ENCODE measurements around the gene HEMK1. TPM values are rescaled to one million over a fixed set of nuclear protein-coding genes. Genes with fewer than 3 reads are reported as not detected.

The HEMK1 gene
- polyA plus RNA-seq, 2 of the 4 experiments (the other 2 are of a cell fraction), result 4.3 to 4.7 TPM

DNA sequence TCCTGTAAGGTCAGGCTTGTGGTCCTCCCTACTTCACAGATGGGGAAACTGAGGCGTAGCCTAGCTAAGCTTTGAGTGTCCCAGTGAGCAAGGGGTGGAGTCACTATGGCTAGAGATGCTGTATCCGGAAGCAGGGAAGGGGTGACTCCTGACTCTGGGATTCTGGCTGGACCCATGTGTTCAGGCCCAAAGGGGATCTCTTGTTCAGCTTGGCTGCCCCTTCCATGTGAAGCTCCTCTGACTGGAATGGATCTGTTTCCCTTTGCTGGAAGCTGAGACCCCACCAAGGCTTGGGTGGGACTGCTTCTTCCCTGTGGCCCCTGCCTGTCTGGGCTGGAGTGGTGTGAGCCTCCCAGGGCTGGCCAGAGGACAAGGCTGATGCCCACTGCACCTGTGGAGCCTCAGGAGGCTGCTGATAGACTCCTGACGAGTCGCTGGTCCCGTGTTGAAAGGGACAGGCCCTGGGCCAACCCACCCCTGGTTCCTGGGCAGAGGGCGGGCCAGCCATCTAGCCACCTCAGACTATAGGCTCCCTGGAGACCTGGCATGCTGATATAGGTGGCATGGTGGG, 48.7 kb downstream of the HEMK1 start:
- CTCF ChIA-PET, result interaction anchor here (0.6 to 18.5 kb wide), 7 partner anchors 10 to 768 kb away, joined by 3 to 375 read pairs (median 10); partner anchors contain the start of genes C3orf18, HEMK1 and MANF
- no peak for DNase-seq (ENCODE audit: low read depth in 1 of 2, low spot score in 1 of 2)
- no peak for FAIRE-seq
- Histone ChIP-seq H3K9me3 (no peaks in the 10 kb centered on the region), H3K27ac (peak overlapping the region; percentile 91 to 95; a peak in 5 of 6 replicates), H3K4me1 (peaks cover 6% of the 10 kb centered on the region; the same call in 1 of the 3 replicates), H3K4me2 (peak overlapping the region; percentile 86), H3K4me3 (peak overlapping the region; percentile 90)
- 90% methylated on average over 2 of the region's 6 CpGs for WGBS (ENCODE audit: missing lambda C conversion rate)
- TF ChIP-seq NPAS2 (CRISPR knock-in tag; IDR thresholded peaks at IDR 0.05; ENCODE audit: borderline replicate concordance), result no peak
- TF ChIP-seq EP300 (IDR thresholded peaks at IDR 0.05), result no peak
- TF ChIP-seq TFCP2L1 (CRISPR knock-in tag; IDR thresholded peaks at IDR 0.05), result no peak
- no peak for TF ChIP-seq MAFK (IDR thresholded peaks at IDR 0.05; ENCODE audit: partially characterized antibody)
- TF ChIP-seq ZNF302 (CRISPR knock-in tag; IDR thresholded peaks at IDR 0.05), result no peak
- TF ChIP-seq RAD21 (conservative IDR thresholded peaks at IDR 0.05 in 1 of 2, IDR thresholded peaks at IDR 0.05 in 1 of 2), result no peak
- TF ChIP-seq ESRRA (IDR thresholded peaks at IDR 0.05; ENCODE audit: borderline replicate concordance, low read length), result no peak
- TF ChIP-seq, protein P1, sequence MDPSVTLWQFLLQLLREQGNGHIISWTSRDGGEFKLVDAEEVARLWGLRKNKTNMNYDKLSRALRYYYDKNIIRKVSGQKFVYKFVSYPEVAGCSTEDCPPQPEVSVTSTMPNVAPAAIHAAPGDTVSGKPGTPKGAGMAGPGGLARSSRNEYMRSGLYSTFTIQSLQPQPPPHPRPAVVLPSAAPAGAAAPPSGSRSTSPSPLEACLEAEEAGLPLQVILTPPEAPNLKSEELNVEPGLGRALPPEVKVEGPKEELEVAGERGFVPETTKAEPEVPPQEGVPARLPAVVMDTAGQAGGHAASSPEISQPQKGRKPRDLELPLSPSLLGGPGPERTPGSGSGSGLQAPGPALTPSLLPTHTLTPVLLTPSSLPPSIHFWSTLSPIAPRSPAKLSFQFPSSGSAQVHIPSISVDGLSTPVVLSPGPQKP (IDR thresholded peaks at IDR 0.05; ENCODE audit: low read depth, low read length), result no peak
- TF ChIP-seq MAZ (IDR thresholded peaks at IDR 0.05; ENCODE audit: borderline replicate concordance, low read depth, low read length), result no peak
- no peak for ATAC-seq
- POLR2A ChIA-PET, result no interaction called here

DNA sequence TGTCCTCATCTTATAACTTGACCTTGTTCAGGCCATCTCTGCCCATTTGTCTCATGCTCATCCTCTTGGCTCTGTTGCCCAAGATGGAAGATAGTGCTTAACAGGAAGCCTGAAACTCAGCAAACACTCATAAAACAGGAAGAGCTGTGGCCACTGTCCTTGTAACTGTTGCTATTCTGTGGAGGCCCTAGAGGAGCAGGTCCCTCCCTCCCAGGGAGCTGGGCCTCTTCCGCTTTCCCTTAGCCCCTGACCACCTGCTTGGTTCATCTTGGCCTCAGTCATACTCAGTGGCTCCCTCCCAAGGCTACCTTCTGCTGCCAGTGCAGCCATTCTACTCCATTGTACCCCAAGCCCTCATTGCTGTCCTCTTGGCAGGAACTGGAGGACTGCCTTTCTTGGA, 51.1 kb downstream of the HEMK1 start:
- peaks cover 11% of the 10 kb centered on the region; the same call in 1 of the 3 replicates for H3K4me1 ChIP-seq
- CTCF ChIA-PET, result interaction anchor here (0.8 kb wide), 1 partner anchor 48 kb away, joined by 3 read pairs; no protein-coding TSS in a partner anchor

DNA sequence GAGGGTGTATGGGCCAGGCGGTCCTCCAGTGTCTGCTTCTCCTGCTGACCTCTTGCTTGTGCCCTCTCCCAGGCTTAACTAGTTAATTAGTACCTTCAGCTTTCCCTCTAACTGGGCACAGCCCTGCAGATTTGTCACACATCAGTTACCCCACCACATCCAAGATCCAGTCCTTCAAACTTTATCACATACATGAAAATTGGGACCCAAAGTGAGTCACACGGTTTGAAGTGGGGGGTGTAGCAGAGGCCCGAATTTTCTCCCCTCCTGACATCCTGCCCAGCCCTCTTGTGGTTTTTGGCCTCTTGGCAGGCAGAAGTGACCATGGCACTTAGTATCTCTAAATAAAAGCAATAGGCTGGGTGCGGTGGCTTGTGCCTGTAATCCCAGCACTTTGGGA, 51.5 kb downstream of the HEMK1 start:
- WGBS (ENCODE audit: missing lambda C conversion rate), result 65% methylated on average over 4 of the region's 4 CpGs
- H3K4me2 ChIP-seq, result no peak overlapping the region
- H3K9me3 ChIP-seq, result no peaks in the 10 kb centered on the region
- no peak for ATAC-seq
- ChIA-PET CTCF (interaction anchor here (0.8 to 2.0 kb wide), 2 partner anchors 22 to 48 kb away, joined by 3 to 4 read pairs; no protein-coding TSS in a partner anchor), POLR2A (interaction anchor here (0.7 kb wide), 1 partner anchor 764 kb away, joined by 7 read pairs; the partner anchor contains the start of gene MANF)
- H3K27ac ChIP-seq, result no peak overlapping the region
- H3K4me1 ChIP-seq, result peaks cover 11% of the 10 kb centered on the region; the same call in 1 of the 3 replicates
- no peak overlapping the region for H3K4me3 ChIP-seq
- no peak for DNase-seq (ENCODE audit: low read depth in 1 of 2, low spot score in 1 of 2)
- no peak for FAIRE-seq
- no peak for TF ChIP-seq RFX5 (IDR thresholded peaks at IDR 0.05)
- TF ChIP-seq, protein P2, sequence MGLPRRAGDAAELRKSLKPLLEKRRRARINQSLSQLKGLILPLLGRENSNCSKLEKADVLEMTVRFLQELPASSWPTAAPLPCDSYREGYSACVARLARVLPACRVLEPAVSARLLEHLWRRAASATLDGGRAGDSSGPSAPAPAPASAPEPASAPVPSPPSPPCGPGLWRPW (IDR thresholded peaks at IDR 0.05), result no peak
- TF ChIP-seq NR3C1 (IDR thresholded peaks at IDR 0.05), result no peak
- no peak for TF ChIP-seq POLR2A (IDR thresholded peaks at IDR 0.05; ENCODE audit: low read length)
- TF ChIP-seq CHD2 (IDR thresholded peaks at IDR 0.05; ENCODE audit: low read length, partially characterized antibody), result no peak
- TF ChIP-seq RNF2 (IDR thresholded peaks at IDR 0.05; ENCODE audit: borderline replicate concordance, low read depth), result no peak
- TF ChIP-seq KDM1A (IDR thresholded peaks at IDR 0.05; ENCODE audit: low read depth), result no peak
- no peak for TF ChIP-seq ZFP36 (IDR thresholded peaks at IDR 0.05; ENCODE audit: borderline replicate concordance, partially characterized antibody)
- TF ChIP-seq HOXA7 (CRISPR knock-in tag; IDR thresholded peaks at IDR 0.05), result no peak
- no peak for TF ChIP-seq HOXB13 (CRISPR knock-in tag; IDR thresholded peaks at IDR 0.05; ENCODE audit: low read depth)
- TF ChIP-seq RCOR1 (IDR thresholded peaks at IDR 0.05; ENCODE audit: low read depth, low read length), result no peak
- TF ChIP-seq ZNF302 (CRISPR knock-in tag; IDR thresholded peaks at IDR 0.05), result no peak
- TF ChIP-seq NPAS2 (CRISPR knock-in tag; IDR thresholded peaks at IDR 0.05; ENCODE audit: borderline replicate concordance), result no peak
- no peak for TF ChIP-seq EHF (CRISPR knock-in tag; IDR thresholded peaks at IDR 0.05)
- no peak for TF ChIP-seq KDM5A (IDR thresholded peaks at IDR 0.05)
- TF ChIP-seq JUNB (IDR thresholded peaks at IDR 0.05), result no peak

More for the DNA sequence above, 51.1 kb downstream of the HEMK1 start:
- H3K4me2 ChIP-seq, result no peak overlapping the region
- H3K9me3 ChIP-seq, result no peaks in the 10 kb centered on the region
- POLR2A ChIA-PET, result no interaction called here
- no peak for FAIRE-seq
- no peak for ATAC-seq
- no peak for DNase-seq (ENCODE audit: low read depth in 1 of 2, low spot score in 1 of 2)
- 91% methylated on average over 1 of the region's 1 CpG for WGBS (ENCODE audit: missing lambda C conversion rate)
- no peak overlapping the region for H3K4me3 ChIP-seq
- no peak for TF ChIP-seq RARB (CRISPR knock-in tag; IDR thresholded peaks at IDR 0.05)
- TF ChIP-seq, protein P3, sequence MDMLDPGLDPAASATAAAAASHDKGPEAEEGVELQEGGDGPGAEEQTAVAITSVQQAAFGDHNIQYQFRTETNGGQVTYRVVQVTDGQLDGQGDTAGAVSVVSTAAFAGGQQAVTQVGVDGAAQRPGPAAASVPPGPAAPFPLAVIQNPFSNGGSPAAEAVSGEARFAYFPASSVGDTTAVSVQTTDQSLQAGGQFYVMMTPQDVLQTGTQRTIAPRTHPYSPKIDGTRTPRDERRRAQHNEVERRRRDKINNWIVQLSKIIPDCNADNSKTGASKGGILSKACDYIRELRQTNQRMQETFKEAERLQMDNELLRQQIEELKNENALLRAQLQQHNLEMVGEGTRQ (IDR thresholded peaks at IDR 0.05), result no peak
- no peak for TF ChIP-seq ESRRA (IDR thresholded peaks at IDR 0.05; ENCODE audit: borderline replicate concordance, low read length)
- no peak for TF ChIP-seq HOXA7 (CRISPR knock-in tag; IDR thresholded peaks at IDR 0.05)
- no peak for TF ChIP-seq GATA3 (IDR thresholded peaks at IDR 0.05; ENCODE audit: borderline replicate concordance)
- no peak for TF ChIP-seq FOSL2 (IDR thresholded peaks at IDR 0.05)
- no peak for TF ChIP-seq FOSL2 (CRISPR knock-in tag; IDR thresholded peaks at IDR 0.05)
- no peak for TF ChIP-seq CHD4 (IDR thresholded peaks at IDR 0.05; ENCODE audit: borderline replicate concordance)
- no peak for TF ChIP-seq MAFK (IDR thresholded peaks at IDR 0.05; ENCODE audit: partially characterized antibody)
- TF ChIP-seq JUN (IDR thresholded peaks at IDR 0.05), result no peak
- TF ChIP-seq, protein P2 (IDR thresholded peaks at IDR 0.05), result no peak
- no peak for TF ChIP-seq EHF (CRISPR knock-in tag; IDR thresholded peaks at IDR 0.05)
- no peak for TF ChIP-seq NPAS2 (CRISPR knock-in tag; IDR thresholded peaks at IDR 0.05; ENCODE audit: borderline replicate concordance)
- H3K27ac ChIP-seq, result no peak overlapping the region
